HUDEP-2 (cell line): Measurements from ENCODE around the gene SLC25A24.

Experiments
- DNase-seq, 76 experiments: peaks; one replicate each; lab custom pipeline; 2025; ENCODE audit not compliant: unreplicated experiment in 76 of 76; lab: John Stamatoyannopoulos, UW

Gene SLC25A24

GRCh38 chr1:108109295-108109973 lies 90.7 kb downstream of the SLC25A24 start:
- DNase-seq = no peak

GRCh38 chr1:108108119-108108518 lies 92.0 kb downstream of the SLC25A24 start:
- DNase-seq = no peak

- DNase-seq = no peak
Measured at GRCh38 chr1:108107658-108108057, 92.5 kb downstream of the SLC25A24 start.

GRCh38 chr1:108106775-108107174 lies 93.4 kb downstream of the SLC25A24 start:
- no peak for DNase-seq

DNA sequence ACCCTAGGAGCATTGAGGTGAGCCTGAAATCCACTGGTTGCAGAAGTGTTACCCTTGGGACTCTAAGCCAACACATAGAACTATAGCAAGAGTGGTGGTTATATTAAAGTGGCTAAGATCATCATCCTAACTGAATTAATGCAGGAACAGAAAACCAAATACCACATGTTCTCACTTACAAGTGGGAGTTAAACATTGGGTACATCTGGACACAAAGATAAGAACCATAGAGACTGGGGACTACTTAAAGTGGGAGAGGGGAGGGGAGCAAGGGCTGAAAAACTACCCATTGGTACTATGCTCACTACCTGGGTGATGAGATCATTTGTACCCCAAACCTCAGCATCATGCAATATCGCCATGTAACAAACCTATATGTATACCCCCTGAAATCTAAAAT lies 100.0 kb downstream of the SLC25A24 start:
- peak in 2 of 76 experiments; percentile 1 to 22 for DNase-seq

- DNase-seq = no peak
Measured at GRCh38 chr1:108097018-108097417, 103.1 kb downstream of the SLC25A24 start.

- DNase-seq = no peak
Measured at GRCh38 chr1:108096089-108096488, 104.1 kb downstream of the SLC25A24 start.

DNA sequence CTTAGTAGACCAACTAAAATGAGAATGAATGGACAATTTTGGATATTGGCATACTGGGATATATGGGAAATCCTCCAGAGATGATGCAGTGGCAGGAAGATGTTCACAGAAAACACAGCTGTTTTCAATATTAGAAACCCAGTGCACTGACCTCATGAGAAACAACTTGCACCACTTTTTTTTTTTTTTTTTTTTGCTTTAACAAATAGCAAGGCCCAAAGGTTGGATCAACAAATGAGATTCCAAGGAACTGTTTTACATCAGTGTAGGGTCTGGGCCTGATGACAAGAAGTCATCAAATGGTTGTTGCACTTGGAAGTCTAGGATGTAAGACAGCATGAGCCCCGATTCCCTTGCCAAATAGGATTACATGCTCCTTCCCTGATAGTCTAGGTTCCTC lies 110.7 kb downstream of the SLC25A24 start:
- DNase-seq = no peak

DNA sequence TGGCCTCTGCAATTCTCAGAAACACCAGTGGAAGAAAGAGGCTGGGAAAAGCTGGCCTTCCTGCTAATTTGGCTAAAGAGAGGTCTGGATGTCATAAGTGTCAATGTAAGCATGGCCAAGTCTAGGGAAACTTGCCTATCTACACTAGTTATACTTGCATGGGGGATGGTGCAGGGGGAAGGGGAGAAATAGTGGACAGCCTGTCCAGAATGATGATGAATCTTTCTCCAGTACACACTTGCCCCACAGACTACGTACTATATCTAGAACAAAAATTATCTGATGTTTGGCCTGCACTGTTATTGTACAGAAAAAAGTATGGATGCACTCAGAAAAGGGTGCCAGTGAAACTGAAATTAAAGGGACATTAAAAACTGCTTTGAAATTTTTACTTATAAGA lies 114.5 kb downstream of the SLC25A24 start:
- no peak for DNase-seq

GRCh38 chr1:108084866-108085477 lies 115.2 kb downstream of the SLC25A24 start:
- no peak for DNase-seq
